Neural progenitor cell (in vitro differentiated cells): Measurements from ENCODE around the gene IL18R1.

Source experiments
- CTCF ChIP-seq: fragments of 200-600 bp; sonication (generic); IDR thresholded peaks from 2 replicates; pipeline ENCODE4 v1.5.1; 2017; ENCODE audit warnings: antibody characterized with exemption, mild to moderate bottlenecking
- EZH2 ChIP-seq: fragments of 200-600 bp; sonication (generic); IDR thresholded peaks from 2 replicates; pipeline ENCODE4 v1.6.1; 2017; ENCODE audit warnings: antibody characterized with exemption, mild to moderate bottlenecking, moderate library complexity

GRCh38 chr2:102423368-102423767 is 67.8 kb downstream of the IL18R1 start:
- TF ChIP-seq CTCF, result no peak
- no peak for TF ChIP-seq EZH2
